NK-92 (cell line): Measurements from ENCODE around the gene ALLC.
"Not testable (repeated sequence)": the region's sequence is repeated elsewhere in the genome, so short reads cannot be mapped to it uniquely, and the experiment has no call there.

Source experiments
- DNase-seq: peaks from one replicate; lab custom pipeline; 2025; ENCODE audit not compliant: unreplicated experiment; lab: John Stamatoyannopoulos, UW

Gene ALLC

GRCh38 chr2:3626118-3626811, 31.7 kb upstream of the ALLC start:
- DNase-seq = no peak

GRCh38 chr2:3626812-3627499, 31.0 kb upstream of the ALLC start:
- DNase-seq = no peak

GRCh38 chr2:3627500-3628100, 30.4 kb upstream of the ALLC start:
- no peak for DNase-seq

GRCh38 chr2:3628241-3628679, 29.7 kb upstream of the ALLC start:
- no peak for DNase-seq

DNA sequence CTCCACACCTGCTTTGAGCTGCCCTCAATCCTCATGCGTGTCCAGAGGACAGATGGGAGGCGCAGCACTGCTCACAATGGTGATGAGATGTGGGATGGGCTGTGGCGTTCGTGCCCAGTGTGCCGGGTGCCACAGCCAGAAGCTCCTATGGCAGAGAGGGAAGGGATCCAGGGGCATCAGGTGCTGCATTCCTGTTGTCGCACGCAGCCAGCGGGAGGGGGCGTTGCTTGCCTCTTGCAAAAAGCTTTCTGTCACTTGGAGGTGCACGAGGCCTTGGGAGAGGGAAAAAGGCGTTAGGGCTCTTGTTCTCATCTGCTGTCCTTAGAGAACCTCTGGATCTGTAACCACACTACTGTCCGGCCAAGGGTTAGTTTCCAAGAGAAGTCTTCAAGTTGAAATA, 29.2 kb upstream of the ALLC start:
- no peak for DNase-seq

DNA sequence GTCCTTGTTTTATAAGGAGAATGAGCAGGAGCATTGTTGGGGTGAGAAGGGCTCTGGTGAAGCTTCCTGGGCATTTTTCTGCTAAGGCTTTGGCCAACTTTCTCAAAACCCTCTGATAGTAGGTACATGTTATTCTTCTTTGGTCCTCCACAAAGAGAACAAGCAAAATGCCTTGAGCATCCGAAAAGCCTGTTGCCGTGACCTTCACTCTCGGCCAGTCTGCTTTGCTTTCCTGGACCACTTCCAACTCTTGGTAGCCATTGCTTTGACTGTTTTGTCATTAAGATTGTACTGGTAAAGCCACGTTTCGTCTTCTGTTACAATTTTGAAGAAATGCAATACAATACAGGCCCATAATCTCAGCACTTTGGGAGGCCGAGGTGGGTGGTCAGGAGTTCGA, 27.4 kb upstream of the ALLC start:
- no peak for DNase-seq

GRCh38 chr2:3631161-3631850, 26.7 kb upstream of the ALLC start:
- no peak for DNase-seq

DNA sequence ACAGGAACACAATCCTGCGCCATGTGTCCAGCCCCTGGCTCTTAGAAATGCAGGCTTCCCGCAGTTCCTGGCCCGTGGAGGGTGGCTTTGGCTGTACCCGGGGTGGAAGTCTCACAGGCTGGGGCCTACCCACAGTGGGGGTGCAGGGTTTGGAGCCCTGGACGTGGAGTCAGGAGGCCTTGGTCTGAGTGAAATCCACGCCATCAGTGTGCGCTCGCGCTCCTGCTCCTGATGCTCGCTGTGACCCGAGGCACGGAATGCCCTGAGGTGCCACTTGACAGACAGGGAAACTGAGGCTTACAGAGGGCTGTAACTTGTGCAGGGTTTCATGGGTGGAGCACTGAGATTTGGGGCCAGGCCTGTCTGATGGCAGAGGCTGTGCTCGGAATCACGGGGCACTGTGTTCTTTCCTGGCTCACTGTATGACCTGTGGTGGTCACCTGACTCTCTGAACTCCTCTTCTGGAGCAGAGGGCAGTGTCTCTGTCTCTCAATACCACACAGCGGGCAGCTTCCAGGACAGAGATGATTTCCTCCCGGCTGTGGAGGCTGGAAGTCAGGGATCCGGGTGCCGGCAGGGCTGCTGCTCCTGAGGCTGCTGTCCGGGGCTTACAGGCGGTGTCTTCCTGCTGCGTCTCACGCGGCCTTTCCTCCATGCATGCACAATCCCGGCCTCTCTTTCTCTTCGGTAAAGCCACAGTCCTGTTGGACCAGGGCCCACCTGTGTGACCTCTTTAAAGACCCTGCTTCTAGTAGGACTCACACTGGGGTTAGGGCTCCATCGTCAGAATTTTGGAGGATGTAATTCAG, 25.9 kb upstream of the ALLC start:
- no peak for DNase-seq

DNA sequence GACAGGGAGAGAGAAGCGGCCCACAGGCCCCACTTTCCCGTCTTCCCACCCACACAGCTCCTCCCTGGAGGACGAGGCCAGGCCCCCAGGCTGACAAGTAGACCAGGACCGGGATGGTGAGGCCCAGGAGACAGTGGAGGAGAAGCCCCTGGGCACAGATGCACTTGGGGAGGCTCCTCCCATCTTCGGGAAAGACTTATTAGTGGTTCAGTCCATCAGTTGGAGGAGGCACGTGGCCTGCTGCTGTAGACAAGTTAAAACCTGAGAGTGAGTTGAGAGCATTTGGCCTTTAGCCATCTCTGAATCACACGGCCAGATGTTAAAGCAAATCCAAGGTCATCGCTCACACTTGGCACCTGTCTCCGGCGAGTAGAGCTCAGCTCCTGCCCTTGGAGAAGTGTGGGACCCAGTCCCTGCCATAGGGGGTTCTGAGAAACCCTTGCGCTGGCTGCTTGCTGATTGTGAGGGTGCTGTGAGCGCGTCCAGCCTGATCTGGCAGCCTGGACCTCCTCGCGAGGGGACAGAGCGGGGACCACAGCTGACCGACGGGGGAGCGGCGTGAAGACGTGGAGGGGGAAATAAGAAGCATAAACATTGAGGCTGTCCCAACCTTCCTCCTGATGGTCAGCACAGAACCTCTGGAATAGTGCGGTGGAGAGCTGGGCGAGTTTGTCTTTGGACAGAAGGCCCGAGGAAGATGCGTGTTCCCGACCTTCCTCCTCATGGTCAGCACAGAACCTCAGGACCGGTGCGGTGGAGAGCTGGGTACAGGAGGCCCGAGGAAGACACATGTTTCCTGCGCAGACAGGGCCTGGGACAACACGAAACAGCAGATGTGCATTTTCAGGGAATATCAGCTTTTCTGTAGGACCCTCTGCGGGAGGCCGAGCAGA, 24.7 kb upstream of the ALLC start:
- DNase-seq = no peak

DNA sequence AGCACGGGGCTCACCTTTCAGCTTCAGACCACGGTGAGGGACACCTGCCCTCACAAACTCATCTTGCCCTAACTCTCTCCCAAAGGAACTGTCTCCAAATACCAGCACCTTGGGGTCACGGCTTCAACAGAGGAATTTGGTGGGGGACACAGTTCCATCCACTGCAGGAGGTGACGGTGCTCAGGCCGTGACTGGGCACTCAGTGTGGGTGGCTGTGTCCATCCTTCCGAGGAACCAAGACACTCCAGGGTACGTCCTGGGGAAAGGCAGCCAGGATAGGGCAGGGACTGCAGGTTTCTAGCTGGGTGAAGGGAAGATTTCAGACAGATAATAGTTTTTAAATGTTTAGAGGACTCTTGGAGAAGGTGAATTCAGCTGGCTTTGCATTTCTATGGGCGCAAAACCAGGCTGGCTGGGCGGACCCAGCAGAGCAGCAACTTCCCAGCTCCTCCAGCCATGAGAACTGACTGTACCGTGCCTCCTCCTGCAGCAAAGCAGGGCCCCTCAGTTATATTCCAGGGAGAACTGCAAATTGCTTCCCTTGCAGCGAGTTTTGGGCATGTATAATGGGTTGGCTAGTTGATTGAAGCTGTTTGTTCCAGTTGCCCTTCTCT, 23.9 kb upstream of the ALLC start:
- DNase-seq = no peak

DNA sequence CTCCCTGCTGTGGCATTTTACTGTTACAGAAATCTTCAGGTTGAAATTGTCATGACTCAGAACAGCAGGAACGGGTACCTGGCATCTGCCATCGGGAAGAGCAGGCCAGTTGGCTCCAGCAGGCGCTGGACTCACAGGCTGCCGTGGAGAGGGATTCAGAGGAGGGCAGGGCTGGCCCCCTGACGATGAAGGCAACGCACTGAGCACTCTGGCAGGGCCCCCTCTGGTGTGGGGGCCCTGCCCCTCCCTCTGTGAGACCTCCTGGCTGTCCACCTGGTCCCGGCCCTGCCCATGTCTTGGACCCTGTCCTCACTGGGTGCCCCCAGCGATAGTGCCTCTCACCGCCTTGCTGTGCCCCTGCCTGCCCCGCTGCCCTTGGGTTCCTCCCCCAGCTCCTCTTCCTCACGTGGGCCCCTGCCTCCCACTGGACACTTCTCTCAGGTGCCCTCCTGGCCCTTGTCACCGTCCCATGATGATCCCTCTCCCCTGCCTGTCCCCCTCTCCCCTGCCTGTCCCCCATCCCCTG, 23.3 kb upstream of the ALLC start:
- DNase-seq = no peak

DNA sequence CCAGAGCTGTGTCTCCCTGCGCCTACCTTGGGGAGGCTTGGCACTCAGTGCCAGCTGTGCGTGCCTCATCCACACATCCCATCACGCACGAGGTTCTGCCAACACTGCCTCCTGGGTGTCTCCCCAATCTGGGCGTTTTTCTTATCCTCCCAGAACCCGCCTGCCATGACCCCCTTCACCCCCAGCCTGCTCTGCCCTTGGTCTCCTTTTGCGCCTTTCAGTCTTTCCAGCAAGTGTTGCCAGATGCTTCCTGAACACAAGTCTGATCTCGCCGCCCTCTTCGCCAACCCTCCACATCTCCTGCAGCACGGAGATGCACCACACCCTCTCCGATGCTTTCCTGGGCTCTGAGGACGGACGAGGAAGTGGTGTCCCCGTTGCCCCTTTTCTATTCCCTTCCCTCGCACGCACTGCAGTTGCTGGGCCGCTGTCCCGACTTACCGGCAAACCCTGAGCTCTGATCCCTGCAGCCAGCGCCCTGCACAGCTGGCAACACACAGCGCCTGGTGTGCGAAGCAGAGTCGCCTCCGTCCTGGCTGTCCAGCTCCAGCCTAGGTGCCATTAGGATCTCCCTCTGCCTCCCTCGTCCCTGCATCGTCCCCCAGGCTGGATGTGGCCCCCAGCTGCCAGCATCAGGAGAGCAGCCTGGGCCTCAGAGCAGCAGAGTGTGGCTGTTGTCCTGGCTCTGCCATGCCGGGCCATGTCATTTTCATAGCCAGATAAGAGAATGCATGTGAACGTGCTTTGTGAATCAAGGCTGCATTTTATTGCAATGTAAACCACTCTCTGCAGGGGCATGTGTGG, 22.6 kb upstream of the ALLC start:
- DNase-seq = no peak

GRCh38 chr2:3635975-3636327, 22.0 kb upstream of the ALLC start:
- not testable (repeated sequence) for DNase-seq

GRCh38 chr2:3636586-3637310, 21.3 kb upstream of the ALLC start:
- DNase-seq = no peak

GRCh38 chr2:3637311-3637675, 20.7 kb upstream of the ALLC start:
- DNase-seq = no peak

DNA sequence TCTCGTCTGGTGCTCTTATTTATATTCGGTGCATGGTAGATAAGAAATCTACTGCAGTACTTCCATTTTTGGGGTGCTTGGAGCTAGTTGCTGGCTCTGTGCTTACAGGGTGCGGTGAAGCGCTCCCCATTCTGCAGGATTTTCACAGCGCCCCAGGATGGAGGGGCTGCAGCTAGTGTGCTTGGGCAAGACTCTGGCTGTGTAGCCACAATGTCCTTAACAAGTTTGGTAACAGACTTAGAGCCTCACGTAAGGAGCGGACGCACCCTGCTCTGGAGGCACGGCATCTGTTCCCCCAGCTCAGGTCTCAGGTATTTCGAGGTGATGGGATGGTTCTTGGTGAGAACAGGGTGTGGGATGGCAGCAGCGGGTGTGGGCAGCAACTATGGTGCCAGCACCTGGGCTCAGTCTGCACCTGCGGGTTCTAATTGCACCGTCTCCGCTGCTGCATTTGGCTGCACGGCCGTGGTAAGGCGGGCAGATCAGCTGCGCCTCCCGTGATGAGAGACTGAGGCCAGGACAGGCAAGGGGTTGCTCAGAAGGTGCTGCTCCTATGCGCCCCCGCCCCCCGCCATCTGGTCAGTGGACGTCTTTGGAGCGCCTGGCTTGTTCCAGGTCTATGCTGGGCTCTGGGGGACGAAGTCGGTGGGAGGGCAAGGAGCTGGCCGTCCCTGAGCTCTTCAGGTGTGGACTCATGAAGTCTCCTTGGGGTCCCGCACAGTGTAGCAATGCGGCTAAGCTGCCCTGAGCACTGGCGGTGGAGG, 20.1 kb upstream of the ALLC start:
- DNase-seq = no peak

DNA sequence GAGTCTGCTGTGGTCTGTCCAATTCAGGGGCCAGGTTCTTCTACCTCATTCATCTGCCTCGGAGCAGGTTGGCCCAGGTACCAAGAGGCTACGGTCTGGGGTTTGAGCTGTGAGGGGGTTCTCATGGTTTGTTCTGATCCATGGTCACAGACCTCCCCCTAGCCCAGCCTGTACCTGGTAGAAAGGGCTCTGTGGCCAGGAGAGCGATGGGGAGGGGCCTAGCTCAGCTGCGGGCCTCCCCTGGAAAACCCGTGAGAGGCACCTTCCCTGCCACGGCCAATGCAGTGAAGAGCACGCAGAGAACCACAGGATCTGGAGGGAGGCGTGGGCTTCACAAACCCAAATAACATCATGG, 19.6 kb upstream of the ALLC start:
- no peak for DNase-seq
